ENCODE data around the gene DHRS11.

Gene DHRS11

GRCh38 chr17:36629252-36629847 lies 37.7 kb downstream of the DHRS11 start:
- DNase-seq (ENCODE audit: low read depth), result peak; percentile 52
- TF ChIP-seq, protein P1, sequence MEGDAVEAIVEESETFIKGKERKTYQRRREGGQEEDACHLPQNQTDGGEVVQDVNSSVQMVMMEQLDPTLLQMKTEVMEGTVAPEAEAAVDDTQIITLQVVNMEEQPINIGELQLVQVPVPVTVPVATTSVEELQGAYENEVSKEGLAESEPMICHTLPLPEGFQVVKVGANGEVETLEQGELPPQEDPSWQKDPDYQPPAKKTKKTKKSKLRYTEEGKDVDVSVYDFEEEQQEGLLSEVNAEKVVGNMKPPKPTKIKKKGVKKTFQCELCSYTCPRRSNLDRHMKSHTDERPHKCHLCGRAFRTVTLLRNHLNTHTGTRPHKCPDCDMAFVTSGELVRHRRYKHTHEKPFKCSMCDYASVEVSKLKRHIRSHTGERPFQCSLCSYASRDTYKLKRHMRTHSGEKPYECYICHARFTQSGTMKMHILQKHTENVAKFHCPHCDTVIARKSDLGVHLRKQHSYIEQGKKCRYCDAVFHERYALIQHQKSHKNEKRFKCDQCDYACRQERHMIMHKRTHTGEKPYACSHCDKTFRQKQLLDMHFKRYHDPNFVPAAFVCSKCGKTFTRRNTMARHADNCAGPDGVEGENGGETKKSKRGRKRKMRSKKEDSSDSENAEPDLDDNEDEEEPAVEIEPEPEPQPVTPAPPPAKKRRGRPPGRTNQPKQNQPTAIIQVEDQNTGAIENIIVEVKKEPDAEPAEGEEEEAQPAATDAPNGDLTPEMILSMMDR (conservative IDR thresholded peaks at IDR 0.05; ENCODE audit: low read length), result peak; percentile 92
- H3K4me3 ChIP-seq (ENCODE audit: low read length), result no peak overlapping the region

DNA sequence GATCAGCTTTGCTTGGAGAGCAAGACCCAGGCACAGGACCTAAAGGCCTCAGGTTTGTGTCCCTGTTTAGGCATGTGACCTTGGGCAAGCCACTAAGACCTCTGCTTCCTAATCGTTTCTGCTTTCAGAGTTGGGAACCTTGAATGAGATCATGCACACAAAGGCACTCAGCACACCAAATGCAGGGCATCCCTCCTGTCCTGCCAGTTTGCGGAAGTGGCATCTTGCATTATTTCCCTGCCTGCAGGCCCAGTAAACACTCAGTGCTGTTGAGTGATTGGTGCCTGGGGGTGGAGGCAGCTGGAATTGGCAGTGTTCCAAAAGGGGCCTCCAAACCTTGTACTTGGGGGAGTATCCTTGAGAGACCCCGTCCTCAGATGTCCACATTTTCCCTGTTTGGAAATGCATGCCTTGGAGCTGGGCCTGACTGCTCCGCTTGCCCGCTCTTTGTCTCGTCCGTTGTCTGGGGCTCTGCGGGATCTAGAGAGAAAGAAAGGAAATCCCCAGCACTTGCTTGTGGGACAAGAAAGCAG lies 38.4 kb downstream of the DHRS11 start:
- DNase-seq (ENCODE audit: low read depth), result no peak
- no peak overlapping the region for H3K4me3 ChIP-seq (ENCODE audit: low read length)
- TF ChIP-seq, protein P1 (conservative IDR thresholded peaks at IDR 0.05; ENCODE audit: low read length), result no peak

- DNase-seq (ENCODE audit: low read depth), result no peak
- TF ChIP-seq, protein P1 (conservative IDR thresholded peaks at IDR 0.05; ENCODE audit: low read length), result no peak
- no peak overlapping the region for H3K4me3 ChIP-seq (ENCODE audit: low read length)
These were observed 39.3 kb downstream of the DHRS11 start for GRCh38 chr17:36631022-36631421.

GRCh38 chr17:36632916-36633771 lies 41.5 kb downstream of the DHRS11 start:
- TF ChIP-seq, protein P1 (conservative IDR thresholded peaks at IDR 0.05; ENCODE audit: low read length), result no peak
- H3K4me3 ChIP-seq (ENCODE audit: low read length), result no peak overlapping the region

GRCh38 chr17:36640346-36640745 lies 48.7 kb downstream of the DHRS11 start:
- H3K4me3 ChIP-seq (ENCODE audit: low read length), result no peak overlapping the region
- TF ChIP-seq, protein P1 (conservative IDR thresholded peaks at IDR 0.05; ENCODE audit: low read length), result no peak
- DNase-seq (ENCODE audit: low read depth), result no peak

More at GRCh38 chr17:36632916-36633771, 41.5 kb downstream of the DHRS11 start:
- no peak for DNase-seq (ENCODE audit: low read depth)

DNA sequence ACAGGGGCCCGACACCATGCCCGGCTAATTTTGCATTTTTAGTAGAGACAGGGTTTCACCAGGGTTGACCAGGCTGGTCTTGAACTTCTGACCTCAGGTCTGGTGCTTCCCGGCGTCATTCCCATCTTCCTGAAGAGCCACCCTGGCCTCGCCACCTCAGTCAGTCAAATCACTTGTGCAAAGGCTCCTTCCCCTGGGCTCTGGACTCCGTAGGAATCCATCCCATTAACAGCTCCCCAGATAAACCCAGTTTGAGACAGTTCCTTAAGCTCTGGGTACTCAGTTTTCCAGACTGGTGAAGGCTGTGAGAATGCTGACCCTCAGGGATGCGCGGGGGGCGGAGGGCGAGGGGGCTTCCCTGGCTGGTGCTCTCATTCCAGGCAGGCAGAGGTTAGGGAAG lies 49.2 kb downstream of the DHRS11 start:
- TF ChIP-seq, protein P1 (conservative IDR thresholded peaks at IDR 0.05; ENCODE audit: low read length), result no peak
- no peak for DNase-seq (ENCODE audit: low read depth)
- H3K4me3 ChIP-seq (ENCODE audit: low read length), result no peak overlapping the region
